ENCODE measurements around the gene RAB33B.

RAB33B gene

GRCh38 chr4:139470997-139471665, 17.2 kb downstream of the RAB33B start:
- Histone ChIP-seq H3K36me3 (ENCODE audit: insufficient read depth, low read length) (no peaks in the 10 kb centered on the region), H3K9me3 (ENCODE audit: control insufficient read depth, insufficient read depth, low read length) (peaks cover 5% of the 10 kb centered on the region; the same call in 1 of the 2 replicates), H3K9ac (ENCODE audit: low read depth, low read length) (no peak overlapping the region), H3K4me1 (ENCODE audit: insufficient read depth, low read length) (no peaks in the 10 kb centered on the region)

- Histone ChIP-seq H3K36me3 (ENCODE audit: insufficient read depth, low read length) (no peaks in the 10 kb centered on the region), H3K4me1 (ENCODE audit: insufficient read depth, low read length) (no peaks in the 10 kb centered on the region), H3K9me3 (ENCODE audit: control insufficient read depth, insufficient read depth, low read length) (peaks cover 5% of the 10 kb centered on the region; the same call in 1 of the 2 replicates), H3K9ac (ENCODE audit: low read depth, low read length) (no peak overlapping the region)
Observed at GRCh38 chr4:139472852-139473251, 18.9 kb downstream of the RAB33B start.

GRCh38 chr4:139476363-139476762, 22.4 kb downstream of the RAB33B start:
- no peaks in the 10 kb centered on the region for H3K36me3 ChIP-seq (ENCODE audit: insufficient read depth, low read length)
- no peak overlapping the region for H3K9ac ChIP-seq (ENCODE audit: low read depth, low read length)
- H3K4me1 ChIP-seq (ENCODE audit: insufficient read depth, low read length): no peaks in the 10 kb centered on the region
- no peaks in the 10 kb centered on the region for H3K9me3 ChIP-seq (ENCODE audit: control insufficient read depth, insufficient read depth, low read length)

- H3K9me3 ChIP-seq (ENCODE audit: control insufficient read depth, insufficient read depth, low read length): no peaks in the 10 kb centered on the region
- no peaks in the 10 kb centered on the region for H3K36me3 ChIP-seq (ENCODE audit: insufficient read depth, low read length)
- H3K4me1 ChIP-seq (ENCODE audit: insufficient read depth, low read length): no peaks in the 10 kb centered on the region
- no peak overlapping the region for H3K9ac ChIP-seq (ENCODE audit: low read depth, low read length)
Observed at GRCh38 chr4:139481465-139481864, 27.5 kb downstream of the RAB33B start.

GRCh38 chr4:139483000-139483399, 29.1 kb downstream of the RAB33B start:
- peaks cover 3% of the 10 kb centered on the region; the same call in 1 of the 2 replicates for H3K4me1 ChIP-seq (ENCODE audit: insufficient read depth, low read length)
- no peaks in the 10 kb centered on the region for H3K36me3 ChIP-seq (ENCODE audit: insufficient read depth, low read length)
- H3K9ac ChIP-seq (ENCODE audit: low read depth, low read length): no peak overlapping the region
- H3K9me3 ChIP-seq (ENCODE audit: control insufficient read depth, insufficient read depth, low read length): no peaks in the 10 kb centered on the region

- Histone ChIP-seq H3K9me3 (ENCODE audit: control insufficient read depth, insufficient read depth, low read length) (no peaks in the 10 kb centered on the region), H3K4me1 (ENCODE audit: insufficient read depth, low read length) (peaks cover 3% of the 10 kb centered on the region; the same call in 1 of the 2 replicates), H3K36me3 (ENCODE audit: insufficient read depth, low read length) (no peaks in the 10 kb centered on the region), H3K9ac (ENCODE audit: low read depth, low read length) (no peak overlapping the region)
Observed at GRCh38 chr4:139484783-139485311, 30.9 kb downstream of the RAB33B start.

GRCh38 chr4:139488442-139488841, 34.5 kb downstream of the RAB33B start:
- Histone ChIP-seq H3K9me3 (ENCODE audit: control insufficient read depth, insufficient read depth, low read length) (no peaks in the 10 kb centered on the region), H3K9ac (ENCODE audit: low read depth, low read length) (no peak overlapping the region), H3K4me1 (ENCODE audit: insufficient read depth, low read length) (peaks cover 3% of the 10 kb centered on the region), H3K36me3 (ENCODE audit: insufficient read depth, low read length) (no peaks in the 10 kb centered on the region)

- no peaks in the 10 kb centered on the region for H3K36me3 ChIP-seq (ENCODE audit: insufficient read depth, low read length)
- peaks cover 3% of the 10 kb centered on the region for H3K4me1 ChIP-seq (ENCODE audit: insufficient read depth, low read length)
- H3K9me3 ChIP-seq (ENCODE audit: control insufficient read depth, insufficient read depth, low read length): no peaks in the 10 kb centered on the region
- no peak overlapping the region for H3K9ac ChIP-seq (ENCODE audit: low read depth, low read length)
Observed at GRCh38 chr4:139489638-139490037, 35.7 kb downstream of the RAB33B start.

- Histone ChIP-seq H3K9me3 (ENCODE audit: control insufficient read depth, insufficient read depth, low read length) (no peaks in the 10 kb centered on the region), H3K36me3 (ENCODE audit: insufficient read depth, low read length) (no peaks in the 10 kb centered on the region), H3K9ac (ENCODE audit: low read depth, low read length) (no peak overlapping the region), H3K4me1 (ENCODE audit: insufficient read depth, low read length) (no peaks in the 10 kb centered on the region; the same call in 1 of the 2 replicates)
Observed at GRCh38 chr4:139492429-139492828, 38.5 kb downstream of the RAB33B start.

- H3K36me3 ChIP-seq (ENCODE audit: insufficient read depth, low read length): no peaks in the 10 kb centered on the region
- H3K9me3 ChIP-seq (ENCODE audit: control insufficient read depth, insufficient read depth, low read length): no peaks in the 10 kb centered on the region
- no peaks in the 10 kb centered on the region; the same call in 1 of the 2 replicates for H3K4me1 ChIP-seq (ENCODE audit: insufficient read depth, low read length)
- no peak overlapping the region for H3K9ac ChIP-seq (ENCODE audit: low read depth, low read length)
Observed at GRCh38 chr4:139493176-139493575, 39.3 kb downstream of the RAB33B start.

- H3K4me1 ChIP-seq (ENCODE audit: insufficient read depth, low read length): peaks cover 5% of the 10 kb centered on the region; the same call in 1 of the 2 replicates
- no peak overlapping the region for H3K9ac ChIP-seq (ENCODE audit: low read depth, low read length)
- no peaks in the 10 kb centered on the region for H3K36me3 ChIP-seq (ENCODE audit: insufficient read depth, low read length)
- no peaks in the 10 kb centered on the region for H3K9me3 ChIP-seq (ENCODE audit: control insufficient read depth, insufficient read depth, low read length)
Observed at GRCh38 chr4:139499186-139499585, 45.3 kb downstream of the RAB33B start.

GRCh38 chr4:139501117-139501516, 47.2 kb downstream of the RAB33B start:
- Histone ChIP-seq H3K4me1 (ENCODE audit: insufficient read depth, low read length) (peaks cover 5% of the 10 kb centered on the region; the same call in 1 of the 2 replicates), H3K36me3 (ENCODE audit: insufficient read depth, low read length) (no peaks in the 10 kb centered on the region), H3K9ac (ENCODE audit: low read depth, low read length) (no peak overlapping the region), H3K9me3 (ENCODE audit: control insufficient read depth, insufficient read depth, low read length) (no peaks in the 10 kb centered on the region)

GRCh38 chr4:139501527-139501926, 47.6 kb downstream of the RAB33B start:
- no peaks in the 10 kb centered on the region for H3K9me3 ChIP-seq (ENCODE audit: control insufficient read depth, insufficient read depth, low read length)
- H3K9ac ChIP-seq (ENCODE audit: low read depth, low read length): no peak overlapping the region
- H3K36me3 ChIP-seq (ENCODE audit: insufficient read depth, low read length): no peaks in the 10 kb centered on the region
- peaks cover 5% of the 10 kb centered on the region; the same call in 1 of the 2 replicates for H3K4me1 ChIP-seq (ENCODE audit: insufficient read depth, low read length)

- peaks cover 5% of the 10 kb centered on the region; the same call in 1 of the 2 replicates for H3K4me1 ChIP-seq (ENCODE audit: insufficient read depth, low read length)
- H3K9me3 ChIP-seq (ENCODE audit: control insufficient read depth, insufficient read depth, low read length): no peaks in the 10 kb centered on the region
- H3K36me3 ChIP-seq (ENCODE audit: insufficient read depth, low read length): no peaks in the 10 kb centered on the region
- no peak overlapping the region for H3K9ac ChIP-seq (ENCODE audit: low read depth, low read length)
Observed at GRCh38 chr4:139501927-139502899, 48.3 kb downstream of the RAB33B start.
